Psoas muscle (tissue), 8 donors: ENCODE data around the gene NUMBL. TPM values are rescaled to one million over a fixed set of nuclear protein-coding genes. Genes with fewer than 3 reads are reported as not detected.
A peak's percentile ranks its signal among the peaks of the same experiment; 100 is the strongest.

Experiments used
- ATAC-seq, 4 donors: fragments of 200-7000 bp; cut with Tn5 transposase; one replicate each; pipeline ENCODE4 v1.9.1; 2020; ENCODE audit warnings: moderate library complexity in 3 of 4, mild to moderate bottlenecking in 2 of 4
- DNase-seq, 2 donors: peaks; one replicate each; pipeline ENCODE4 v3.0.0-alpha.2; 2020
- H3K27ac ChIP-seq: fragments of 200-600 bp; one replicate; pipeline ENCODE4 v1.8.0; 2022
- H3K27me3 ChIP-seq, 3 donors: fragments of 200-600 bp in 1 of 3; one replicate each; pipeline versions ENCODE4 v1.6.1 to v1.8.0; 2013 to 2022; ENCODE audit warnings: low read length in 2 of 3, mild to moderate bottlenecking in 2 of 3, moderate library complexity in 1 of 3; ENCODE audit not compliant: insufficient read depth in 3 of 3
- H3K36me3 ChIP-seq, 2 donors: fragments of 200-600 bp in 1 of 2; one replicate each; pipeline versions ENCODE4 v1.6.1 to v1.8.0; 2013 to 2022; ENCODE audit warnings: low read depth in 1 of 2, mild to moderate bottlenecking in 1 of 2, moderate library complexity in 1 of 2; ENCODE audit not compliant: insufficient read depth in 1 of 2
- H3K4me1 ChIP-seq: fragments of 200-600 bp; one replicate; pipeline ENCODE4 v1.8.0; 2022
- H3K4me3 ChIP-seq: fragments of 200-600 bp; one replicate; pipeline ENCODE4 v1.8.0; 2022; ENCODE audit warnings: mild to moderate bottlenecking
- H3K9me3 ChIP-seq: fragments of 200-600 bp; one replicate; pipeline ENCODE4 v1.8.0; 2022
- WGBS, 3 donors: extraction: QIAGEN DNeasy Blood & Tissue Kit; methylation state at CpG; one replicate each; pipeline versions ENCODE4 v1.1.6 to v1.1.7; 2013; 5-methylcytosine and 5-hydroxymethylcytosine counted together
- intact Hi-C, 2 donors: fragments of 100-400 bp; cut with DNase I; formaldehyde crosslinking; loops; one replicate each; pipeline versions ENCODE4 v1.11.0 to v1.14.2; 2022
- polyA plus RNA-seq, 3 donors: library from polyadenylated mRNA; stranded (reverse); fragments of 200-250 nt; gene quantifications; one replicate each; pipeline ENCODE4 v1.2.3, GENCODE V29; 2013
- total RNA-seq, 4 donors: library from RNA; stranded (reverse); fragmentation: NEBNext Ultra II Directional in 2 of 4; extraction: Animal tissue kit (Norgen Biotek cat#: 25700) in 2 of 4; gene quantifications; one replicate each; pipeline versions ENCODE4 v1.2.1 to v1.2.4, GENCODE V29; 2021 to 2023
- TF ChIP-seq, protein P1 (sequence below): fragments of 200-600 bp; IDR thresholded peaks from one replicate; pipeline ENCODE4 v1.8.0; 2022; ENCODE audit warnings: antibody characterized with exemption
- donor health status: healthy with polysubstance abuse.
- donor health status: DM: no; HTN: no; CAD: no; lungs with moderate emphysema.
- donor health status: Bipolar disorder and iron deficiency.
- donor health status: healthy.
- donor health status: DM: yes; HTN: yes; CAD: no.
- donor health status: DM: no; HTN: no; CAD: no.
- donor health status: DM: no; HTN: no; CAD: no.
- donor health status: DM: yes; HTN: yes; CAD: no.

NUMBL gene
- total and polyA plus RNA-seq, 7 donors = 3.3 to 13.3 (median 12.0) TPM

DNA sequence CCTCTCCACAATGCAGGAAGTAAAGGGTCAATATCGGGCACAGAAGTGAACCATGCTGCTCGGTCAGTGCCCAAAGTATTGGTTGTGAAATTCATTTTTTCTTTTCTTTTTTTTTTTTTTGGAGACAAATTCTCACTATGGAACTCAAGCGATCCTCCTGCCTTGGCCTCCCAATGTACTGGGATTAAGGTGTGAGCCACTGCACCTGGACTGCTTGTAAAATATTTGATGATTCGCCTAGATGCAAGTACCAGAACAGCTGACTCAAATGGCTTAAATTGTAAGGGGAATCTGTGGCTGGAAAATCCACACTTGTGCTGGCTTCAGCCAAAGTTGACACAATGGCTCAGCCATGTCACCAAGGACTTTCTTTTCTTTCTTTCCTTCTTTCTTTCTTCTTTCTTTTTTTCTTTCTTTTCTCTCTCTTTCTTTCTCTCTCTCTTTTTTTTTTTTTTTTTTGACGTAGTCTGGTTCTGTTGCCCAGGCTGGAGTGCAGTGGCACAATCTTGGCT, 43.7 kb downstream of the NUMBL start:
- peak overlapping the region; percentile 49 for H3K4me3 ChIP-seq
- peak overlapping the region; percentile 76 for H3K27ac ChIP-seq
- intact Hi-C loops = no loop called here
- ATAC-seq (peak in 1 of 4 donors; percentile 12), DNase-seq (no peak)
- H3K4me1 ChIP-seq = peaks cover 18% of the 10 kb centered on the region
- no peaks in the 10 kb centered on the region for H3K36me3 ChIP-seq
- WGBS, 3 donors = 34 to 52% (median 40%) methylated on average over 5 of the region's 5 CpGs
- H3K9me3 ChIP-seq = no peaks in the 10 kb centered on the region
- TF ChIP-seq, protein P1, sequence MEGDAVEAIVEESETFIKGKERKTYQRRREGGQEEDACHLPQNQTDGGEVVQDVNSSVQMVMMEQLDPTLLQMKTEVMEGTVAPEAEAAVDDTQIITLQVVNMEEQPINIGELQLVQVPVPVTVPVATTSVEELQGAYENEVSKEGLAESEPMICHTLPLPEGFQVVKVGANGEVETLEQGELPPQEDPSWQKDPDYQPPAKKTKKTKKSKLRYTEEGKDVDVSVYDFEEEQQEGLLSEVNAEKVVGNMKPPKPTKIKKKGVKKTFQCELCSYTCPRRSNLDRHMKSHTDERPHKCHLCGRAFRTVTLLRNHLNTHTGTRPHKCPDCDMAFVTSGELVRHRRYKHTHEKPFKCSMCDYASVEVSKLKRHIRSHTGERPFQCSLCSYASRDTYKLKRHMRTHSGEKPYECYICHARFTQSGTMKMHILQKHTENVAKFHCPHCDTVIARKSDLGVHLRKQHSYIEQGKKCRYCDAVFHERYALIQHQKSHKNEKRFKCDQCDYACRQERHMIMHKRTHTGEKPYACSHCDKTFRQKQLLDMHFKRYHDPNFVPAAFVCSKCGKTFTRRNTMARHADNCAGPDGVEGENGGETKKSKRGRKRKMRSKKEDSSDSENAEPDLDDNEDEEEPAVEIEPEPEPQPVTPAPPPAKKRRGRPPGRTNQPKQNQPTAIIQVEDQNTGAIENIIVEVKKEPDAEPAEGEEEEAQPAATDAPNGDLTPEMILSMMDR = no peak
- no peaks in the 10 kb centered on the region for H3K27me3 ChIP-seq

- ATAC-seq (no peak), DNase-seq (no peak)
- TF ChIP-seq, protein P1 = no peak
- H3K4me3 ChIP-seq = no peak overlapping the region
- peaks cover 12% of the 10 kb centered on the region for H3K4me1 ChIP-seq
- no peaks in the 10 kb centered on the region for H3K27me3 ChIP-seq
- no peak overlapping the region for H3K27ac ChIP-seq
- H3K9me3 ChIP-seq = no peaks in the 10 kb centered on the region
- no peaks in the 10 kb centered on the region for H3K36me3 ChIP-seq
- WGBS, 3 donors = 69 to 78% (median 70%) methylated on average over 8 of the region's 8 CpGs
- intact Hi-C loops = no loop called here
Measured at GRCh38 chr19:40642757-40643305, 47.6 kb downstream of the NUMBL start.

- H3K4me3 ChIP-seq = no peak overlapping the region
- DNase-seq (no peak), ATAC-seq (no peak)
- no peak overlapping the region for H3K27ac ChIP-seq
- H3K36me3 ChIP-seq = no peaks in the 10 kb centered on the region
- intact Hi-C loops = no loop called here
- no peaks in the 10 kb centered on the region for H3K27me3 ChIP-seq
- TF ChIP-seq, protein P1 = no peak
- WGBS, 3 donors = 94 to 95% (median 94%) methylated on average over 18 of the region's 18 CpGs
- no peaks in the 10 kb centered on the region for H3K9me3 ChIP-seq
- H3K4me1 ChIP-seq = peaks cover 12% of the 10 kb centered on the region
Measured at GRCh38 chr19:40642051-40642706, 48.3 kb downstream of the NUMBL start.

- Histone ChIP-seq H3K4me3 (no peak overlapping the region), H3K36me3 (no peaks in the 10 kb centered on the region), H3K4me1 (peaks cover 7% of the 10 kb centered on the region), H3K27ac (no peak overlapping the region), H3K27me3 (no peaks in the 10 kb centered on the region), H3K9me3 (no peaks in the 10 kb centered on the region)
- DNase-seq (no peak), ATAC-seq (no peak)
- intact Hi-C loops = no loop called here
- 79 to 87% (median 84%) methylated on average over 7 of the region's 7 CpGs for WGBS, 3 donors
- TF ChIP-seq, protein P1 = no peak
Measured at GRCh38 chr19:40641281-40641680, 49.2 kb downstream of the NUMBL start.
